Epithelial cell of proximal tubule (primary cell): ENCODE data around the gene ZNF561. TPM values are rescaled to one million over a fixed set of nuclear protein-coding genes. Genes with fewer than 3 reads are reported as not detected.

Experiments
- DNase-seq: peaks from one replicate; pipeline ENCODE4 v3.0.0-alpha.2; 2011; ENCODE audit warnings: low read depth
- H3K4me3 ChIP-seq: 2 replicates; pipeline ENCODE4 v1.5.1; 2011; ENCODE audit warnings: low read depth, mild to moderate bottlenecking, low read length
- CTCF ChIP-seq: conservative IDR thresholded peaks from 2 replicates; pipeline ENCODE4 v1.5.1; 2012; ENCODE audit warnings: low read depth, mild to moderate bottlenecking, low read length
- total RNA-seq: library from RNA; depleted of rRNA; stranded (reverse); fragments of >200 nt; gene quantifications from 2 replicates; pipeline ENCODE4 v1.2.3, GENCODE V29; 2015

The ZNF561 gene
- total RNA-seq, 1 donor from 2014 or later, result 8.9 TPM

- no peak overlapping the region for H3K4me3 ChIP-seq
- no peak for TF ChIP-seq CTCF
- DNase-seq, result no peak
Observed at GRCh38 chr19:9580728-9581127, 40.3 kb downstream of the ZNF561 start.

- H3K4me3 ChIP-seq, result no peak overlapping the region
- DNase-seq, result no peak
- no peak for TF ChIP-seq CTCF
Observed at GRCh38 chr19:9570255-9570654, 50.8 kb downstream of the ZNF561 start.

- DNase-seq, result no peak
- no peak overlapping the region for H3K4me3 ChIP-seq
- peak; percentile 10 for TF ChIP-seq CTCF
Observed at GRCh38 chr19:9566729-9567128, 54.3 kb downstream of the ZNF561 start.

GRCh38 chr19:9565900-9566705, 54.9 kb downstream of the ZNF561 start:
- no peak for TF ChIP-seq CTCF
- no peak overlapping the region for H3K4me3 ChIP-seq
- DNase-seq, result no peak

Other genes starting within 250 kb of the ZNF561 start
- gene ZNF266, start 185.7 kb downstream of the ZNF561 start, total RNA-seq, result 5.6 and 9.1 TPM in 2 replicates
- 0.92 and 2.5 TPM in 2 replicates for gene ZNF560, start 122.6 kb downstream of the ZNF561 start, total RNA-seq
- 8.8 and 14.8 TPM in 2 replicates for gene ZNF426, start 82.6 kb downstream of the ZNF561 start, total RNA-seq
- gene ZNF121, start 36.7 kb downstream of the ZNF561 start, total RNA-seq, result 23.8 and 24.1 TPM in 2 replicates
- 9.0 and 21.0 TPM in 2 replicates for gene ZNF562, start 53.9 kb upstream of the ZNF561 start, total RNA-seq
- 3.8 and 7.7 TPM in 2 replicates for gene ZNF846, start 147.5 kb upstream of the ZNF561 start, total RNA-seq
- gene FBXL12, start 197.8 kb upstream of the ZNF561 start, total RNA-seq, result 23.9 and 26.7 TPM in 2 replicates
- gene UBL5, start 206.7 kb upstream of the ZNF561 start, total RNA-seq, result 534 and 748 TPM in 2 replicates
- gene PIN1, start 214.1 kb upstream of the ZNF561 start, total RNA-seq, result 114 and 195 TPM in 2 replicates